Brain microvascular endothelial cell (primary cell): ENCODE data around the gene PSAP.
A peak's percentile ranks its signal among the peaks of the same experiment; 100 is the strongest.

ENCODE experiments used
- DNase-seq: peaks from one replicate; pipeline ENCODE4 v3.0.0-alpha.2; 2020
- H3K27ac ChIP-seq: fragments of 250-450 bp; sonication (Bioruptor Pico); 2 replicates; pipeline ENCODE4 v1.5.1; 2020; ENCODE audit warnings: mild to moderate bottlenecking, moderate library complexity
- H3K27me3 ChIP-seq: fragments of 250-450 bp; sonication (Bioruptor Pico); replicated peaks from 2 replicates; pipeline ENCODE4 v1.5.1; 2020; ENCODE audit warnings: mild to moderate bottlenecking
- H3K36me3 ChIP-seq: fragments of 250-450 bp; sonication (Bioruptor Pico); replicated peaks from 2 replicates; pipeline ENCODE4 v1.5.1; 2020; ENCODE audit warnings: mild to moderate bottlenecking
- H3K4me3 ChIP-seq: 2 replicates; pipeline ENCODE4 v1.5.1; 2011; ENCODE audit warnings: low read depth, mild to moderate bottlenecking, control low read depth, low read length, moderate library complexity
- in situ Hi-C: cut with HindIII; loops from 2 replicates; pipeline ENCODE4 v1.10.0; 2017; ENCODE audit warnings: low sequenced_read_pairs, low pct_ligation_motif_present
- TF ChIP-seq, protein P1 (sequence below): IDR thresholded peaks from 2 replicates; pipeline ENCODE4 v1.5.1; 2011; ENCODE audit warnings: low read depth, mild to moderate bottlenecking, moderate library complexity, low read length, control low read depth, inconsistent platforms; ENCODE audit errors: missing control alignments

The PSAP gene

DNA sequence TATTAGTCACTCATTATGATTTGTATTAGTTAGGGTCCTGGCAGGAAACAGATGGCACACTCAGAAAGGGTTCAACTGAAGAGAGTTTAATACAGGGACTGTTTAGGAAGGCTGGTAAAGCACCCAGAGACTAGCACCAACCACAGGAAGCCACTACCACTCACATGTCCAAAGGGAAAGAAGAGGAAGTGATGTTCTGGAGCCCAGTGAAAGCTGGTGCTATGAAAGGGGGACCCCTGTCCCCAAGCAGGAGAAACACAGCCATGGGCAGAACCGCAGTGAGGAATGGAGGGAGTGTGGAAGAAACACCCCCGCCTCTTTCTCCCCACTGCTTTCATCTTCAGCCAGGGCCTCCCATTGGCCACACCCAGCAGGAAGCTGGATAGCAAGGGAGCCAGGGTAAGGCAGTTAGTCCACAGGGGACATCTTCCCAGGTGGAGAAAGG is 74.5 kb downstream of the PSAP start:
- H3K4me3 ChIP-seq = no peak overlapping the region
- in situ Hi-C loops = no loop called here
- no peaks in the 10 kb centered on the region for H3K27me3 ChIP-seq
- DNase-seq = no peak
- no peaks in the 10 kb centered on the region for H3K36me3 ChIP-seq
- no peak overlapping the region for H3K27ac ChIP-seq
- TF ChIP-seq, protein P1, sequence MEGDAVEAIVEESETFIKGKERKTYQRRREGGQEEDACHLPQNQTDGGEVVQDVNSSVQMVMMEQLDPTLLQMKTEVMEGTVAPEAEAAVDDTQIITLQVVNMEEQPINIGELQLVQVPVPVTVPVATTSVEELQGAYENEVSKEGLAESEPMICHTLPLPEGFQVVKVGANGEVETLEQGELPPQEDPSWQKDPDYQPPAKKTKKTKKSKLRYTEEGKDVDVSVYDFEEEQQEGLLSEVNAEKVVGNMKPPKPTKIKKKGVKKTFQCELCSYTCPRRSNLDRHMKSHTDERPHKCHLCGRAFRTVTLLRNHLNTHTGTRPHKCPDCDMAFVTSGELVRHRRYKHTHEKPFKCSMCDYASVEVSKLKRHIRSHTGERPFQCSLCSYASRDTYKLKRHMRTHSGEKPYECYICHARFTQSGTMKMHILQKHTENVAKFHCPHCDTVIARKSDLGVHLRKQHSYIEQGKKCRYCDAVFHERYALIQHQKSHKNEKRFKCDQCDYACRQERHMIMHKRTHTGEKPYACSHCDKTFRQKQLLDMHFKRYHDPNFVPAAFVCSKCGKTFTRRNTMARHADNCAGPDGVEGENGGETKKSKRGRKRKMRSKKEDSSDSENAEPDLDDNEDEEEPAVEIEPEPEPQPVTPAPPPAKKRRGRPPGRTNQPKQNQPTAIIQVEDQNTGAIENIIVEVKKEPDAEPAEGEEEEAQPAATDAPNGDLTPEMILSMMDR = no peak

DNA sequence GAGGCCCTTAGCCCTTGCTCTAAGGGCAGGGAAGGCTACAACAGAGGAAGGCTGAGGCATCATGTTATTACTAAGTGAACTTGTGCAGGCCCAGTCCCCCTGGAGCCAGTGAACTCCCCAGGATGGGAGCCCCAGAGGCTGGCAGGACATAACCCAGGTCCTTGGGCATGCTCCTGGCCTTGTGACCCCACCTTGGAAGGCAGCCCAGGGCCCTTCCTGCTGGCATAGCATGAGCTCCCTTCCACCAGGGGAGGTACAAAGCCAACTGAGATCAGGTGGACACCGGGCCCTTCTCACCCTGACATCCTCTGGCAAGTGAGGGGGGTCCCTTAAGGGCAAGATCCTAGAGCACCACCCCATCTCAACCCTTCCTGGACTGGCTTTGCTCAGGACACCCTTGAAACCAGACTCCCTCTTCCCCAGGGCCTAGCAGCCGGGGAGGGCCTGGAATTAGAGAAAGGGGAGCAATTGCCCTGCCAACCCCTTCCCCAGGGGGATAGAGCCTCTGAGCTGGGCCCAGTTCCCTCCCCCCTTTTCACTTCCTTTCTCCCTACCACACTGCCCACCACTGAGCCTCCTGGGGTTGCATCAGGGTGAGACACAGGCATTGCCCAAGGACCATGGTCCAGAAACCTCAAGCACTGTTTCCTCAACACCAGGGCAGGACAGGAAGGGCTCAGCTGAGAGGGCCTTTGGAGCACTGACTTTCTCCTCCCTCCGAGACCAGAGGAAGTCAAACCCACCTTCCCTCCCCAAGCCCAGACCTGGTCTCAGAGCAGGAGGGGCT is 75.9 kb downstream of the PSAP start:
- no peak for DNase-seq
- in situ Hi-C loops = no loop called here
- Histone ChIP-seq H3K27ac (no peak overlapping the region), H3K27me3 (no peaks in the 10 kb centered on the region), H3K36me3 (no peaks in the 10 kb centered on the region), H3K4me3 (no peak overlapping the region)
- TF ChIP-seq, protein P1 = no peak

DNA sequence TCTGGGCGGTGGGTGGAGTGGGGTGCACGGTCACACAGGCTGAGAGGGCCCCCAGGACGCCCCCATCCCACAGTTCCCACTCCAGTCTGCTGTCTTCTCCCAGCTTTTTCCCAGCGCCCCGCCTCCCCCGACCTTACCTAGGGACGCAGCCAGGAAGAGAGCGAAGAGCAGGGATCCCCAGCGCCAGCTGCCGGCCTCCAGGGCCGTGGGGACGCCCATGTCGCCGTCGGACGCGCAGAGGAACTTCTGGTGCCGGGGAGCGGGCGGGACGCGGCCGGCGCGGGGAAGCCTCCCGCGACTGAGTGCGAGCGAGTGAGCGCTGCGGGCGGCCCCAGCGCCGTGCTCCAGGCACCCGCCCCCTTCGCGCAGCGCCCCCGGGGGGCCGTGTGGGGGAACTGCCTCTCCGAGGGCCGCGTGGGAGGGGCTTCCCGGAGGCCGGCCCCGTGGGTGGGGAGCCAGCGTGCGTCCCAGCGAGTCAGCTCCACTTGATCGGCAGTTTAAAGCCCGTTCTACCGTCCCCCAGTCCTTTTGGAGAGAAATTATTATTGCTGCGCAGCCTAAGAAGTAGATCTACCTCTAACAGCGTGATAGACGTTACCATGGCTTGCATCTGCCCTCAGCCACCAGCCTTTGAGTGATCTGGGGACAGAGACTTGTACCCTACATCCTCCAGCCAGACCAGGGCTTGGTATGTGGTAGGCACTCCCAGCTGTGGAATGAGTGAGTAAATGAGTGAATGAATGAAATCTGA is 77.7 kb downstream of the PSAP start, which contains the start of gene VSIR:
Gene VSIR (minus strand): TSS at position 300 of the 751 bp plus-strand sequence. CDS start 81 bp downstream, at position 219.
- Histone ChIP-seq H3K36me3 (no peaks in the 10 kb centered on the region), H3K27ac (no peak within 1 kb of the TSS), H3K4me3 (peak within 1 kb of the TSS; percentile 59), H3K27me3 (no peaks in the 10 kb centered on the region)
- in situ Hi-C loops = no loop called here
- peak; percentile 76 for DNase-seq
- TF ChIP-seq, protein P1 = peak; percentile 62

DNA sequence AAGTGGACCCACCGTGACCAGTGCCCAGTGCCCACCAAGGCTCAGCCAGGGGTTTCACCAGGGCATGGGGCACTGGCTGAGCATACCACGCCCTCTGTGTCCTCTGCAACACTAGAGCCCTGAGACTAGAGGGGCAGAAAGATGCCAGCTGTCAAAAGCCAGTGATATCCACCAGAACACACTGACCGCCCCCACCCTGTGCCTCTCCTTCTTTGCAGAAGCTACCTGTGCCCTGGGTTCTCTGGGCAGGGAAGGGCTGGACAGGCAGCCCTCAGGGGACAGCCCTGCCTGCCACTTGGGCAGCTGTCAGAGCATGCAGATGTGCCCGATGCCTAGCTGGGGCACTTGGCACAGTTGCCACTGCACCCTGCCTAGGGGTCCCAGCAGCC is 78.2 kb downstream of the PSAP start:
- Histone ChIP-seq H3K36me3 (no peaks in the 10 kb centered on the region), H3K27me3 (no peaks in the 10 kb centered on the region), H3K27ac (no peak overlapping the region), H3K4me3 (peak overlapping the region; percentile 59)
- in situ Hi-C loops = no loop called here
- TF ChIP-seq, protein P1 = no peak
- no peak for DNase-seq

DNA sequence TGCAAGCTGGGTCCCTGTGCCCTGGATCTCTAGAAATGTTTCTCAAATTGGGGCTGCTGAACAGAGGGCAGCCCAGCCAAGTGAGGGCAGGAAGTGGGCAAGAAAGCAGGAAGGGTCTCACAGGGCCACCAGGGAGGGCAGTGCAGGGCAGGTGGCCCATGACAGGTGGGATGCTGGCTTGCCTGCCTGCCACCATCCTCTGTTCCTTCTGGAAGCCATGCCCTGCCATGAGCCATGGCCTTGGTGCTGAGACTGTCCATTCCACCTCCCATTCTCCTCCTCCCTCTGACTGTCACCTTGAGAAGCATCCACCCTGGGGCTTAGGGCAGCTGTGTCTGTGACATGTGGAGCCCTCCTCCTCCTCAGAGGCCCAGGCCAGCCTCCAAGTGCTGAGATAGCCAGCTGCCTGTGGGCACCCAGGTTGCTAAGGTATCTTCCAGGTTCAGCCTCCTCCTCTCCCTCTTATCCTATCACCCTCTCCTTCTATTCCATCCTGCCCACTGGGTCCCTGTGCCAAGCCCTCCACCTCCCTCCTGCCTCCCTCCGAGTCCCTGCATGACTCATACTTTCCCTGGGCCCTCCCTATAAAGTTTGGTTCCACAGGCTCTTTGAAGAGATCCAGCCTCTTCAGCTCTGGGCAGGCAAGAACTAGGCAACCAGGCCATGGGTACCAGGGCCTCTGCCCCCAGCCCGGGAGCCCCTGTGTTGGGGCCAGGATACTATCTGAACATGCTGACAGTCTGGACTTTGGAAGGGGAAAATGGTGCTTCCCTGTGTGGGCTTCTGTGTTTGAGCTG is 79.0 kb downstream of the PSAP start:
- Histone ChIP-seq H3K27ac (no peak overlapping the region), H3K36me3 (no peaks in the 10 kb centered on the region), H3K4me3 (no peak overlapping the region), H3K27me3 (no peaks in the 10 kb centered on the region)
- peak; percentile 43 for DNase-seq
- TF ChIP-seq, protein P1 = no peak
- in situ Hi-C loops = no loop called here
